Astrocyte of the hippocampus (primary cell): ENCODE results near the gene IFT57.
"Not testable (repeated sequence)": the region's sequence is repeated elsewhere in the genome, so short reads cannot be mapped to it uniquely, and the experiment has no call there.

Source experiments
- DNase-seq: peaks from one replicate; pipeline ENCODE4 v3.0.0; 2011; ENCODE audit warnings: low read depth, low spot score

Gene IFT57

DNA sequence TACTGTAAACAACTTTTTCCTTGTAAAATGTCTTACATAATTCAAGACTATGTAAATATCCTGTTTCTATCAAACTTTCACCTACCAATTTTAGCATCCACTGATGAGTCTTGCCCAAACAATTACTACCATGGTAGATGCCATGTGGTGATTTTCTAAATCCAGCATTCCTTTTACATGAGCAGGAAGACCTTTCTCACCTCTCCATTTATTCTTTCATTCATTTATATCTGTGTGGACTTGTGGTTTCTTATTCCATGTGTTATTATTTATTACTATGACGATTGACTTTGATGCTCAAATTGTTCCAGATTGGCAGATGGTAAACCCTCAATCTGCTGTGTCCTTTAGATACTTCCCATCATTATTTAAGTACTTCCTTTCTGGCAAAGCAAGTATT, 62.4 kb downstream of the IFT57 start:
- peak; percentile 44 for DNase-seq

DNA sequence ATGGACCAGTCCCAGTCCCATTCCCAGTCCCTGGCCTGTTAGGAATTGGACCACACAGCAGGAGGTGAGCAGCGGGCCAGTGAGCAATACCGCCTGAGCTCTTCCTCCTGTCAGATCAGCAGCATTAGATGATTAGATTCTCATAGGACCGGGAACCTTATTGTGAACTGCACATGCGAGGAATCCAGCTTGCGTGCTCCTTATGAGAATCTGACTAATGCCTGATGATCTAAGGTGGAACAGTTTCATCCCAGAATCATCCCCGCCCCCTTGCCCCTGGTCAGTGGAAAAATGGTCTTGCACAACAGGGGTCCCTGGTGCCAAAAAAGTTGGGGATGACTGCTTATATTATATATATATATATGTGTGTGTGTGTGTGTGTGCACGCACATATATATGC, 63.1 kb downstream of the IFT57 start:
- no peak for DNase-seq

DNA sequence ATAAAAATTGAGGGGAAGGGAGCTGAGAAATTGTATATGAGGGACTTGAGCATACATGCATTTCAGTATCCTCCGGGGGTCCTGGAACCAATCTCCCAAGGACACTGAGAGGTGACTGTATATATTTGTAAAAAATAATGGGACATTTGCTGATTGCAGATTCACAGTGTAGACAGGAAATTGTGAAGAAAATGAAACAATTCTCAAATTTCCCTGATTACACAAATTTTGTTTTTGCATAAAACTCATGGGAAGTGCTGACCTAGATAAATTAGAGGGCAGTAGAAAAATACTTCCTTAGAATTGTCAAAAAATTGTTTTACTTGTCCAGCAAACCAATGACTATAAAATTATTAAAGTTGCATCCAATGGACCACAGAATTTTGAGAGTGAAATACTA, 64.0 kb downstream of the IFT57 start:
- no peak for DNase-seq

DNA sequence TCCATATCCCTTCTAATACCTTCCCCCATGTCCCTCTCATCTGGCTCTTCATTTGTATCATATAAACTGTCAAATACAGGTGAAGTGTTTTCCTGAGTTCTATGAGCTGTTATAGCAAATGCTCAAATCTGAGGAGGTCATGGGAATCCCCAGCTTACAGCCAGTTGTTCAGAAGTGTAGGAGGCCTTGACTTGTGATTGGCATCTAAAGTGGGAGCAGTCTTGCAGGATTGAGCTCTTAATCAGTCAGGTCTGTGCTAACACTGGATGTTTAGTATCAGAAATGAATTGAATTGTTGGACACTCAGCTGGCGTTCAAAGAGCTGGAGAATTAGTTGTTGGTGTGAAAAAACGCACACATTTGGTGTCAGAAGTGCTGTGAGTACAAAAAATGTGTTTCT, 65.0 kb downstream of the IFT57 start:
- no peak for DNase-seq

DNA sequence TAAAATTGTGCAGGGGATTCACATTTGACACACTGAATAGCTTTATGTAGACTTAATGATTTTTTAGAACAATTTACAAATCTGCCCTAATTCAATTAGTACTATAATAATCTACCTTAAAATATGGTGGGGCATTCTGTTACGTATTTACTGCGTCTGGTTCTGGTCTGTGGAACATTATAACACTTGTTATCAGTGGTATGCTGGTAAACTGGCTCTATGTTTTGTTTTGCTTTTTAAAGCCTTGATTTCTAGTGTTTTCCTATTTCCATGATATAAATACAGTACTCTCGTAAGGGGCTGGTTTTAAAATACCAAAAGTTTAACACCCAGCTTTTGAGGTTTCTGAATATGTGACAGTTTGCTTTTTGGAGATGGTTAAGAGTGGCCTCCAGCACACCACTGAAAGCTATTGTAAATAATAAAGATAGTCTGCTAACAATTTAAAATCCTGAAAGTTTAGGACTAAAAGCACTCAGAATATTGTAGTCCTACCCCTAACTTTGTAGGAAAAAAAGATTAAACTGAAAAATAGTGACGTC, 65.8 kb downstream of the IFT57 start:
- no peak for DNase-seq

DNA sequence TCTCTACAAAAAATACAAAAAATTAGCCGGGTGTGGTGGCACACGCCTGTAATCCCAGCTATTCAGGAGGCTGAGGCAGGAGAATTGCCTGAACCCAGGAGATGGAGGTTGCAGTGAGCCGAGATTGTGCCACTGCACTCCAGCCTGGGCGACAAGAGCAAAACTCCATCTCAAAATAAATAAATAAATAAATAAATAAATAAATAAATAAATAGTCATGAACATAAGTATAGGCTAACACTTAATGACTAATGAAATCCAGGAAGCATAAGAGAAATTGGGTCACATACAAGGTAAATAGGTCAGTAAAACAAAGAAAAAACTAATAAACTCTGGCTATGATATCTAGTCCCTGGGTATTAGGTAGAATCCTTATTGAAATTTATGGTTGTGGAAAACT, 66.6 kb downstream of the IFT57 start:
- not testable (repeated sequence) for DNase-seq

DNA sequence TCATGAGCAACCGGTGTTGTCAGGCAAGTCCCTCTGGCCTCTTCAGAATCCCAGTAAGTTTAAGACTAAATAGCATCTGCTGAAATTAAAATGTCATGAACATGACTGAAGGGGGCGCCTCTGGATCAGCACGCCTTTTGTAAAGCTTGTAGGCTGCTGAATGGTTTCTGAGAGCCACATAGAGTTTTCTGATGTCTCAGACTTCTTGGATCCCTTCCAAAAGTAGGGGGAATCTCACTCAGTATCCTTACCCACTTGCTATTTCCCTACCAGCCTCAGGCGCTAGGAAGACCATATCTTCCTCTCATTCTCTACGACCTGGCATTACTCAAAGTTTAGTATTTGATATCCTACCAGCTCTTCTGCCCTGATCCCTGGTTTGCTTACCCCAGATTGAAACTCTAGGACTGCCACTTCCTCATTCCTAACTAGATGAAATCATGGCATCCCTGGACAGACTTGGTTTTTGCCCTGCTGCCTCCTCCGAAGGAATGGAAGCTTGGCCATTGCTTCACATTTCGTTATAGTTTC, 68.7 kb downstream of the IFT57 start:
- peak; percentile 54 for DNase-seq

DNA sequence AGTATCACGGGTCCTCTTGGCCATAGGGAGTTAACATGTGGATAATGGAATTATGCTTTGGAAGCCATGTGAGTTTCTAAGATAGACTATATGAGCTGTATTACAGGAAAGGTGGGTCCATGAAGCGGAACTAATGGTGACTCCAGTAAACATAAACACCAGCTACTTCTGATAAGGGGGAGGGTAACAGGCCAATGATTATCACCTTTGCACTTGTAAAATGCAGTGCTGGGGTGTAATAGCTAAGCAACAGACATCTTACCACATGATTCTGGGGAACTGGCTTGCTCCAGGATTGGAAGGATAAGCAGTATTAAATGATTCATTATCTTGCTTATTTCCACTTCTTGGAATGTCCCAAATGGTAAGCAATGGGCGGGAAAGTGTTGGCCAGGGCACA, 70.0 kb downstream of the IFT57 start:
- DNase-seq: no peak

DNA sequence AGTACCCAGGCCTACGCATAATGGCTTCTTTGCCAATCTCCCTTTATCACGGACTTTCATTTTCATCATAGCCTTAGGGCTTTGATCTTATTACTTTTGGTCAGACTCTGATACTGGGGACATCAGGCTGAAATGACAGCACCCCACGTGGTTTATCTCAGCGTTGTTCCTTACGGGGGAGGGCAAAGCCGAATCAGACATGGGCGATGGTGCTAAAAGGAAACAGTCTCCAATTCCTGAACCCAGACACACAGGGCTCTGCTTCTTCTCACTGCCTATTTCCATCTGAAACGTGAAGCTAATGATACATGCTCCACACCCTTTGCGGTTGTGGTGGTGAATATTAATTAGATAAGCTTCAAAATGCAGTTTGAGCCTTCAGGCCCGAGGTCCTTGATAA, 72.0 kb downstream of the IFT57 start:
- DNase-seq: no peak

DNA sequence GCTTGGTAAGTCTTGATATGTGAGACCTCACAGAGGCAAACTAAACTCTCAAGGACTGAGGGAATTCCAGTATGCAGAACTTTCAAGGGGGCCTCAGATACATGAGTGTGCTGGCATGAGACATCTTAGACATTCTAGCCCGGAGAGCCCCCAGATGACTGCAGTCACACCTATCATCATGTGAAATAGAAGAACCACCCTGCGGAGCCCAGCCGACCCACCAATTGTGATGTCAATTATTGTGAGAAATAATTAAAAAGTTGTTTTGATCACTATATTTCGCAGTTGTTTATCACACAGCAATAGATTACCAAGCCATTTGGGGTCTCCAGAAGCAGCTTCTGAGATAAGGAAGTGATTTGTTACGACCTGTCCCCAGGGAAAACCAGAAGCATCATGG, 76.1 kb downstream of the IFT57 start:
- DNase-seq: no peak

DNA sequence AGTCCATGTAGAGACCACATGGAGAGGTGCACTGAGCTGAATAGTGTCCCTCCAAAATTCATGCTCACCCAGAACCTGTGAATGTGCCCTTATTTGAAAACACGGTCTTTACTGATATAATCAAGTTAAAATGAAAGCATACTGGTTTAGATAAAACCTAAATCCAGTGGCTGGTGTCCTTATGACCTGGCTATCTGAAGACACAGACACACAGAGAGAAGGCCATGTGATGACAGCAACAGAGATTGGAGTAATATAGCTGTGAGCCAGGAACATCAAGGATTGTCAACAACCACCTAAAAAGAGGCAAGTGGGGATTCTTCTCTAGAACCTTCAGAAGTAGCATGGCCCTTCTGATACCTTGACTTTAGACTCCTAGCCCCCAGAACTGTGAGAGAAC, 76.6 kb downstream of the IFT57 start:
- DNase-seq: no peak

DNA sequence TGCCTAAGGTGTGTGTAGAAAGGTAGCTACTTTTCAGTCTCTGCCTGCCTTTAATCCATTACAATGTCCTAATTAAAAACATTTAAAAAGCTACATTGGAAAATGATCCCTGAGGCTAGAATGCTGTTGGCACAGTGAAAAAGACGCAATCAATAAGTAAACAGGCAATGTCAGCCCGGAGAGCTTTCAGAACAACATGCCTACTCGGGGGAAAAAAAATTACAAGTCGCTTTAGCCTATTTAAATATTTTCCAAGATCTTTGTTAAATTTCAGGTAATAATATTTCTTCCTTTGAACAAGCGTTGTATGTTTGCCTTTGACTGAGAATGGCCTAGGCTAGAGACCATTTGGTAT, 84.8 kb downstream of the IFT57 start:
- no peak for DNase-seq

DNA sequence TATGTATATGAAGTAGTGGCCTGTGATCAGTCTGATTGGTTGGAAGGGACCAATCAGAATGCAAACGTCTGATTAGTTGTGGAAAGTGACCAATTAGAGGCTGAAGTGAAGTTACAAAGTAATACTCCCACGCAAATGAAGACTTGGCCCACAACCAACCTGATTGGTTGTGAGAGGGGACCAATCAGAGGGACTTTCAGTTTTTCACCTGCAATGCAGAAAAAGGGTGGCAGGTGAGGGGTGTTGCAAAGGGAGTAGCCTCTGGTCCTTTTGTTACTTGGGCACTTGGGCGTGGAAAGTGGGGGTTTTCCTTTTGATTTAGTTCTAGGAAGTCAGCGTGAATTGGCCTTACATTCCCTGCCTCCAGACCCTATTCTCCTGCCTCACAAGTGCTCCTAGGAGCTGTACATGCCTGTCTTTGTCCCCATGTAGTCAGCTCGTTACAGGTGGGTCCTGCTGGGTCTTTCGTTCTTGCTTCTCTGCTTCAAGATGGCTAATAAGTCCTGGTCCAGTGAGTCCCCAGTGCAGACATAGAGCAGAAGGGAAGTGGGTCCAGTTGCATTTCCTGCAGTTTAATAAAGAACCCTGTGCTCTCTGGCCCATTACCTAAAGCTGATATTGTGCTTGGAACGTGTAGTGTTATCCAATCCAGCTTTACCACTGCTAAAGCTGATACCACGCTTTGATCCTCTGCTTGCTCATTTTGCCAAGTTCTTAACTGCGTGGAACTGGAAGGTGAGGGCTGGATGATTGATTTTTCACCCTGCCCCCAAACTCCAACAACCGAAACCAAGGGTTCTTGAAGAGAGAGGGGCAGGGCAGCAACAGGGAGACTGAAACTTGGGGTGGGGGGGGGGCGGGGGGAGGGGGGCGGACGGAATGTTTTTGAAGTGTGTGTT, 85.4 kb downstream of the IFT57 start:
- DNase-seq: no peak

DNA sequence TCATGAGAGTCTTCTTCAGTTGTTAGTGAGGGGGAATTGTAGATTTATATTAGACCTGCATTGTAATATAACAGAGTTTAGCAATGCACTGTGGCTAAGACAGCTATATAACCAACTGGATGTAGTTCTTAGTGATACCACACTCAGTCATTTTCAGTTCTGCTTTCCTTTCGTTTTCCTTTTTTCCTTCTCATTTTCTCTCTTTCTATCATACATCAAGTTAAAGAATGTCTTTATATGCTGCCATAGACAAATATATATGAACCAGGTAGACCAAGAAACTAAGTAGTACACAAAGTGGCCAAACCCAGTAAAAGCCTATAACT, 87.7 kb downstream of the IFT57 start:
- DNase-seq: no peak

DNA sequence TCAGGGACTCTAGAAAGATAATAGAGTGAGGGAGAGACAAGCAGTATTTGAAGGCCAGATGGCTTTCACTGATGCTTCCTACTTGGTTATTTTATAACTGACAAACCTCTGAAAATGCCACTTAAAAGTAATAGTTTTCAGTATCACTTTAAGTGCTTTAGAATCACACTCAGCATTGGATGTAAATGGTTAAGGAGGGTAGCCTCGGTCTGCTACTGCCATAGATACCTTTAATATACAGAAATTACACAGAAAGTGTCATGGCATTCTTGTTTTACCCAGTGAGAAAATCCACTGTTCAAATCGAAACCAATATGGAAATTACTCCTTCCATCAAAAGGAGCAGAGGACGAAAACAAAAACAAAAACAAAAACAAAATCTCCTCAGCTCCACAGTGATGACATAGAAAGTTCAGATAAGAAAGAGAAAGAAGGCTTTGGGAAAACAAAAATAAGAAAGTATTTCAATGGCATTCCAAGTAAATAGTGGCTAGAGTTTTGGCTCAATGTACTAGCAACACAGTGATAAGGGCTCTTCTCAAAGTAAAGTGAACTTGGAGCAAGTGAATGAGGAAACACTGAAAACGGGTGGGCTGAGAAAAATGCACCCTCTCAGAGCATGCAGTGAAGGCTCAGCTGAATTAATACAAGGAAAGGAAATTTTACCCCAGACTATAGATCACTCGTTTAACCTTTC, 88.2 kb downstream of the IFT57 start:
- peak; percentile 17 for DNase-seq

DNA sequence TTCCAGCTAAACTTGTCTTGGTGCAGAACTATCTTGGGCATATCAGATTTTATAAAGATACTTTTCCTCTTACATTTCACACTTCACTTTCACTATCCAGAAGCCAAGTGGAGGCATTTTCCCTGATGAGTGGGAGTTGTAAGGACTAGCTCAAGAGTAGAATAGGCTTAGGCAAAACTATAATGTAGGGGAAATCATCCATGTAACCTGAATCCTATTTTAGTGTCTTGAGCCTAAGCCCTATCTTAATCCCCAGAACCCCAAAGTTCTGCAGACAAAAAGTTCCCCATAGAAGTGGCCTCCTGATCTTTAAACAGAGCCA, 89.2 kb downstream of the IFT57 start:
- no peak for DNase-seq

DNA sequence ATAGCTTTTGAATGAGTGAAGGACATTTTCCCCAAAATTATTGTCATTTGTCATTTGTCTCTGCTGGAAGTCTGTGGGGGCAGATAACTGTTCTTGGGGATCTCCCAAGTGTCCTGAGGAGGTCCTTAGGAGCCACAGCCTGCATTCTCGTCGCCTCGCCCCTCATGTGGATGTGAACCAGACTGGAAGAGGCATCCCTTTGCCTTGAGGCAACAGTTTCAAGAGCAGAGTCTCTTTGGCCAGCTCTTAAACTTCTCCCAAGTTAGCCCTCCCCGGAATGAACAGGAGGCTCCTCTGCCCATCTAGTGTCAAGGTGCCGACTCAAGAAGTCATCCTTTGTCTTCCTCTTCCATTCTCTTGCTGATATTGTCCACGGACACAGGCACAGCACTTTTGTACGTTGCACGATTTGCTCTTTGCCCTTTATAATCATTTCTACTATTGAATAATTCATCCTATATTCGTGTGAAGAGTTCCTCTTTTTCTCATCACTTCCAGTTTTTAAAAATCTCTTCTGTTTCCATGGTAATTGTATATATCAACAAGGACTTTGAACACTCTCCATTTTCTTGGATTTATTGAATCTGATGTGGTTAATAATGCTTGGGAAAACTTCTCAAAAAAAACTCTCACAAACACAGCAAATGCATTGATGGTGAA, 90.6 kb downstream of the IFT57 start:
- no peak for DNase-seq

DNA sequence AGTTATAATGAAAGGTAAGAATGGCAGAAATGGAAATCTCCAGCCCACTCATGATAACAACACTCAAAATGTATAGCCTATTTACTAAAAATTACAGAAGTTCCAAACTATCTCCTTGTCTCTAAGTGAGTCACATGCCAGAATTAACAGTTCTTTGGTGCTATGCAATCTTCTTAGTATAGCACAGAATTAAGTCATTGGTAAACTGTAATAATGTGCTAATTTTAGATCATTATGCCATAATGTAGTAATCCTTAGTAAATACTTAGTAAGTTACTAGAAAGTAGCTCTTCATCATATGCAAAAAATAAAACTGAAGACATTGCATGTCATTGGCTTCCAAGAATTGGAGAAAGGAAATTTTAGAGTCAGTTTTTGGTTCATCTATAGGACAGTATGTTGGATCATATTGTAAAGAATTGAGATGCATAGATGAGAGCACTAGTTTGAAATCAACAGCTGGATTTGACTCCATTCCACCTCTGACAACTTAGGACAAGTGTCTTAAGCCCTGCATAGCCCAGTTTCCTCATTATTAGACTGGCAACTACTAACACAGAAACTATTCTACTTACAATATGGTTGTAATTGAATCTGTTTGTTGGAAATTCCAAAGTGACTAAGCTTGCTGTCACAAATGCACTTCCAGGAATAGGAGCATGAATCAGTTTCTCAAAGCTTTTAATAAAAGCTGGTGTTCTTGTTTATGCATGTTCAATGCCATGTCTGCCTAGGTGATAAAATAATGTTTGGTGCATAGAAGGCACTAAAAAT, 91.3 kb downstream of the IFT57 start:
- peak; percentile 77 for DNase-seq

DNA sequence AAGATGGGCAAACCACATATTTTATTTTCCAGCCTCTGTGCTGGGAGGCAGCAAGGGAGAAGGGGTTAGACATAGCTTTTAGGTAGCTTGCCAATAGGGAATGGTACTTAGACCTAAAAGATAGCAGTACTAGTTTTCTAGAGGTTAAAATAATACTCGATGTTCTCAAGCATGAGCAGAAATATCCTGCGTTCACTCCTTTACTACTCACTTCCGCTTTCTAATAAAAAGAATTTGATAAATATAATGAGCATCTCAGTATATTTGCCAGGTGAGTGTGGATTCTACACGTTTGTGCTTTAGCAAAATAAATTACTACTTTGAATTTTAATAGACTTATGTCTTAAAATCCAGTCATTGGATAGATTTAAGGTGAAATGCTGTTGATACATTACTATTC, 92.0 kb downstream of the IFT57 start:
- no peak for DNase-seq

DNA sequence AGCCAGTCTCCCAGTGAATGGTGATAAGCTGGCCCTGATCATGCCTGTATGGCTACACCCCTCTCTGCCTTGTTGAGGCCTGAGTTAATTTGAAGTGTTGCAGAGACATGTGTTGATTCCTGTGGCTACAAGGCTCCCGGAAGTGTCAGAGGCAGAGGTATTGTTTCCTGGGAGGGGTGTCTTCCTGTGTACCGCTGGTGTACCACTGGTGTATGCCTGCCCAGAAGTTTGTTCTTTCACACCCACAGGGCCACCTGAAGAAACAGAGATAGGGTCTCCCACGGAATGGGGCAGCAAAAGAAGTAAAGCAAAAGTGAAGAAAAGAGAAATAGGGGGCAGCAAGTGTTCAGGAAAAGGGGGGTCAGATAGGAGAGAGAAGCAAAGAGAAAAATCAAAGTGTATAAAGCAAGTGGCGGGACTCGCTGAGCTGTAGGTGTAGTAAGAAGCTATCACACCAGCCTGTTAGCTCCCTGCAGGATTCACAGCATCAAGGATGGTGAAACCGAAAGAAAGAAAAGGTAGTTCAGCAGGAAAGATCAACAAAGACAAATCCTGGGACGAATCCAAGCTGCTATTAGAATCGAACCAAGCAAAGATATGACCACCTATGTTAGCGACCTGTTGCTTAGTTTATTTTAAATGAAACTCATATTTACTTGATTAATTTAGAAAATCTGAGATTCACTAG, 94.8 kb downstream of the IFT57 start:
- DNase-seq: no peak

DNA sequence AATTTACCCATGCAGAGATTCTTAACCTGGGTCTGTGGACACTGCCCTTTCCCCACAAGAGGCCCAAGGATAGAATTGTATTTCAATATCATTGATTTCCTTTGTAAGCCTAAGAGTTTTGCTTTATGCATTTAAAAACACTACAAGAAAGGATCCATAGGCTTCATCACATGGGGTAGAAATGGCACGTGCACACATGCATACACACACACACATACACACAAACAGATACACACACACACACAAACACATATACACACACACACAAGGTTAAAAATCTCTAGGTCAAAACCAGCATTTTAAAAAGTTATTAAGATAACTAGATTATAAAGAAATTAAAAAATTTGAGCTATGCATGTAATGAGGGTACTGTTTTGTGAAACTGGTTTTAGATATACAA, 95.9 kb downstream of the IFT57 start:
- no peak for DNase-seq
